Bronchial epithelial cell (primary cell): ENCODE measurements around the gene LBHD2. TPM values are rescaled to one million over a fixed set of nuclear protein-coding genes. Genes with fewer than 3 reads are reported as not detected.

ENCODE experiments used
- DNase-seq: peaks from one replicate; pipeline ENCODE4 v3.0.0-alpha.2; 2010; ENCODE audit warnings: low read depth
- FAIRE-seq: peaks from 2 replicates; lab custom pipeline; 2011; peaks lifted over from hg19 to GRCh38; lab: Jason Lieb, UNC
- H3K27me3 ChIP-seq: 2 replicates; pipeline ENCODE4 v1.5.1; 2011; ENCODE audit warnings: low read length; ENCODE audit not compliant: control insufficient read depth, insufficient read depth
- H3K36me3 ChIP-seq: 2 replicates; pipeline ENCODE4 v1.5.1; 2011; ENCODE audit warnings: low read length; ENCODE audit not compliant: control insufficient read depth, insufficient read depth
- H3K4me3 ChIP-seq: 2 replicates; pipeline ENCODE4 v1.5.1; 2011; ENCODE audit warnings: mild to moderate bottlenecking, low read depth, low read length, control low read depth
- total RNA-seq: library from RNA; depleted of rRNA; stranded (reverse); fragments of >200 nt; gene quantifications from 2 replicates; pipeline ENCODE4 v1.2.1, GENCODE V29; 2014
- TF ChIP-seq, protein P1 (sequence below): IDR thresholded peaks from 2 replicates; pipeline ENCODE4 v1.5.1; 2011; ENCODE audit warnings: mild to moderate bottlenecking, moderate library complexity, low read length, control low read depth, inconsistent platforms; ENCODE audit not compliant: insufficient read depth, severe bottlenecking

LBHD2 gene
- total RNA-seq, 1 donor from 2014 or later, result not detected

DNA sequence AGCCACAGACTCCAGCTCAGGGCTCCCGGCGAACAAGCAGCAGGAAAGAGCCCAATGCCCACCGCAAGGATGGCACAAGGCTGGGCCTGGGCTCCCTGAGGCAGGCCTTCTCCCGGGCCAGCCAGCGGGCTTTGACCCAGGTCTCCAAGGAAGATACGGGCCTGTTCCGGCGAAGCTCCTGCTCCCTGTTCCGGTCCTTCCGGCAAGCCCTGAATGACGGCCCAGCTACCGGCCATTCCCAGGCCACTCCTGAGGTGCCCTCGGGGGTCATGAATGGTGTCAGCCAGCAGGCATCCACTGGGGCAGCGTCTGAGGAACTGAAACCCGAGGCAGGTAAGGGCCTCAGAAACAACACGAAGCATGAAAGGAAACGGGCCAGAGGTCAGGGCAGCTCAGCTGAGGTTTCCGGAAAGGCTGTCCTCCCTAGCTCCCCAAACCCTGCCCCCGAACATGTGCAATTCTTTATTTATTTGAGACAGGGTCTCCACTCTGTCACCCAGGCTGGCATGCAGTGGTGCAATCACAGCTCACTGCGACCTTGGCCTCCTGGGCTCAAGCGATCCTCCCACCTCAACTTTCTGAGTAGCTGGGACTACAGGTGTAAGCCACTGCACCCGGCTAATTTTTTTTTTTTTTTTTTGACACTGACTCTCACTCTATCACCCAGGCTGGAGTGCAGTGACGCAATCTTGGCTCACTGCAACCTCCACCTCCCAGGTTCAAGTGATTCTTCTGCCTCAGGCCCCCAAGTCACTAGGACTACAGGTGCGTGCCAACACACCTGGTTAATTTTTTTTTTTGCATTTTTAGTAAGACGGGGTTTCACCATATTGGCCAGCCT is 16.5 kb downstream of the LBHD2 start:
- FAIRE-seq, result no peak
- Histone ChIP-seq H3K36me3 (no peaks in the 10 kb centered on the region), H3K27me3 (peaks cover 34% of the 10 kb centered on the region), H3K4me3 (no peak overlapping the region)
- TF ChIP-seq, protein P1, sequence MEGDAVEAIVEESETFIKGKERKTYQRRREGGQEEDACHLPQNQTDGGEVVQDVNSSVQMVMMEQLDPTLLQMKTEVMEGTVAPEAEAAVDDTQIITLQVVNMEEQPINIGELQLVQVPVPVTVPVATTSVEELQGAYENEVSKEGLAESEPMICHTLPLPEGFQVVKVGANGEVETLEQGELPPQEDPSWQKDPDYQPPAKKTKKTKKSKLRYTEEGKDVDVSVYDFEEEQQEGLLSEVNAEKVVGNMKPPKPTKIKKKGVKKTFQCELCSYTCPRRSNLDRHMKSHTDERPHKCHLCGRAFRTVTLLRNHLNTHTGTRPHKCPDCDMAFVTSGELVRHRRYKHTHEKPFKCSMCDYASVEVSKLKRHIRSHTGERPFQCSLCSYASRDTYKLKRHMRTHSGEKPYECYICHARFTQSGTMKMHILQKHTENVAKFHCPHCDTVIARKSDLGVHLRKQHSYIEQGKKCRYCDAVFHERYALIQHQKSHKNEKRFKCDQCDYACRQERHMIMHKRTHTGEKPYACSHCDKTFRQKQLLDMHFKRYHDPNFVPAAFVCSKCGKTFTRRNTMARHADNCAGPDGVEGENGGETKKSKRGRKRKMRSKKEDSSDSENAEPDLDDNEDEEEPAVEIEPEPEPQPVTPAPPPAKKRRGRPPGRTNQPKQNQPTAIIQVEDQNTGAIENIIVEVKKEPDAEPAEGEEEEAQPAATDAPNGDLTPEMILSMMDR, result no peak
- no peak for DNase-seq

DNA sequence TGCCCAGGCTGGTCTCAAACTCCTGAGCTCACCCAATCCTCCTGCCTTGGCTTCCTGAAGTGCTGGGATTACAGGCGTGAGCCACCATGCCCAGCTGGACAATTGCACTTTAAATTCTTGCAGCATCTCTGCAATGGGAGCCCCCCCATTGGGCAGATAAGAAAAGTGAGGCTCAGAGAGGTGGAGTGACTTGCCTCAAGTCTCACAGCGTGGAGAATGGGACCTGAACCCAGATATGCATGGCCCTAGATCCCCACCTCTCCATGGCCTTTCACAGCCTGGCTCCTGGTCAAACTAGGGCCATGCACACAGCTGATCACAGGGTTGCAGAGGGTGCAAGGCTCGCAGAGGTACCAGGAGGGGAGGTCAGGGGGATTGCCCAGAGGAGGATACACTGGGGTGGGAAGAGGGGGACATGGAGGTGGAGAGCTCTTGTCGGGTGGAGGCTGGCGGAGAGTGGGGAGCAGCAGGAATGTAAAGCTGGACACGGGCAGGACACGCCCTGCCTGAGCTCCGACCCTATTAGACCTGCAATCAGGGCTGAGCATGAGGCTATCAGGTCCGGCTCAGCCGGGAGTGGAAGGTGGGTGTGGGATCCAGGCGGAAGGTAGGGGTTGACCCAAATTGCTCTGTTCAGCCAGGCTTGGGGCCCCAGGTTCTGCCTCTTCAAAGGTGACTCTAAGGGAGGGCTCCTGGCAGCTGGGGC is 17.4 kb downstream of the LBHD2 start:
- Histone ChIP-seq H3K36me3 (no peaks in the 10 kb centered on the region), H3K4me3 (no peak overlapping the region), H3K27me3 (peaks cover 35% of the 10 kb centered on the region)
- FAIRE-seq (no peak), DNase-seq (no peak)
- TF ChIP-seq, protein P1, result no peak

DNA sequence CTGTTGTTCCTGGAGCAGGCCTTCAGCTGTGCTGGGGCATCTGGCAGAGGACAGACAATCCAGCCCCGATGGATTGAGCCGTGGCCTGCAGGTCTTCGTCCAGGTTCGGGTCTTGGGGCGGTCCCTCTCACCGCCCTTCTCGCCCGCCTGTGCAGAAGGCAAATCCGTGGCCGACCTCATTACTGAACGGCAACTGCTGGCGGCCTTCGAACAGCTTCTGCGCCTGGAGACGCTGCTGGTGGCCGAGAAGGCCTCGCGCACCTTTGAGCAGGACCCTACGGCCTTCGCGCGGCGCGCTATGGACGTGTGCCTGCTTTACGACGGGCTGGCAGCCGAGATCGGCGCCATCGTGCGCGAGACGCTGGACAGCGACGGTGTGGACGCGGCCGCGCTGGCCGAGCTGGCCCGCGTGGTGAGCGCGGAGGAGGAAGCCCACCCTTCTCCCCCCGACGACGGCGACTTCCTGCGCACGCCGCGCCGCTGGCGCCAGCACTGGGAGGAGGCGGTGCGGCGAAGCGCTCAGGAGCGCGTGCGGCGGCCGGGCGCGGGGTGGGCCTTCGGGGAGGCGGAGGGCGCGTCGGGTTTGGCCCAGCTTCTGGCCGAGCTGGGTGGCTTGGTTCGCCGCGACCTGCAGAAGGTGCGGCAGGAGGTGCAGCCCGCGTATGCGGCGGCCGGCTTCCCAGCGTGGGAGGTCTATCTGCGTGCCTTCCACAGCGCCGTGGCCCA is 18.1 kb downstream of the LBHD2 start:
- Histone ChIP-seq H3K36me3 (no peaks in the 10 kb centered on the region), H3K27me3 (peaks cover 34% of the 10 kb centered on the region), H3K4me3 (no peak overlapping the region)
- TF ChIP-seq, protein P1, result no peak
- FAIRE-seq (no peak), DNase-seq (no peak)

DNA sequence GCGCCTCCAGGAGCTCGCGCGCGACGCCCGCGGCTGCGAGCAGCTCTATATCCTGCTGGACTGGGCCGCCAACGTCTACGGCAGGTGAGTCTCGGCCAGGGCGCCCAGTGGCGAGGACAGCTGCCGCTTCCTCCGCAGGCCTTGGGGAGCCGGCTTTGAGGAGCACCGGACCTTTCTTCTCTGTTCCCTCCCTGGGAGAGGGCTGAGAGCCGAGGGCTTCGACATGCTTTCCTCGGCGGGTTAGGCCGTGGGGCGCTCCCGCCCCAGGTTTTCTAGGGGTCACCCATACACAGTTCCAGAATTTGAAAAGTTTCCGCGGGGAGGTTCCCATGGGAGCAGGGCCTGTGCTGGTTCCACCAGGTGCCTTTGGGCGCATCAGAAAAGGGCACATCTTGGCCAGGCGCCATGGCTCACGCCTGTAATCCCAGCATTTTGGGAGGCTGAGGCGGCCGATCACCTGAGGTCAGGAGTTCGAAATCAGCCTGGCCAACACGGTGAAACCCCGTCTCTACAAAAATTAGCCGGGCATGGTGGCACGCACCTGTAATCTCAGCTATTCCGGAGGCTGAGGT is 18.8 kb downstream of the LBHD2 start:
- Histone ChIP-seq H3K27me3 (peaks cover 34% of the 10 kb centered on the region), H3K36me3 (no peaks in the 10 kb centered on the region), H3K4me3 (no peak overlapping the region)
- FAIRE-seq (no peak), DNase-seq (no peak)
- TF ChIP-seq, protein P1, result no peak

DNA sequence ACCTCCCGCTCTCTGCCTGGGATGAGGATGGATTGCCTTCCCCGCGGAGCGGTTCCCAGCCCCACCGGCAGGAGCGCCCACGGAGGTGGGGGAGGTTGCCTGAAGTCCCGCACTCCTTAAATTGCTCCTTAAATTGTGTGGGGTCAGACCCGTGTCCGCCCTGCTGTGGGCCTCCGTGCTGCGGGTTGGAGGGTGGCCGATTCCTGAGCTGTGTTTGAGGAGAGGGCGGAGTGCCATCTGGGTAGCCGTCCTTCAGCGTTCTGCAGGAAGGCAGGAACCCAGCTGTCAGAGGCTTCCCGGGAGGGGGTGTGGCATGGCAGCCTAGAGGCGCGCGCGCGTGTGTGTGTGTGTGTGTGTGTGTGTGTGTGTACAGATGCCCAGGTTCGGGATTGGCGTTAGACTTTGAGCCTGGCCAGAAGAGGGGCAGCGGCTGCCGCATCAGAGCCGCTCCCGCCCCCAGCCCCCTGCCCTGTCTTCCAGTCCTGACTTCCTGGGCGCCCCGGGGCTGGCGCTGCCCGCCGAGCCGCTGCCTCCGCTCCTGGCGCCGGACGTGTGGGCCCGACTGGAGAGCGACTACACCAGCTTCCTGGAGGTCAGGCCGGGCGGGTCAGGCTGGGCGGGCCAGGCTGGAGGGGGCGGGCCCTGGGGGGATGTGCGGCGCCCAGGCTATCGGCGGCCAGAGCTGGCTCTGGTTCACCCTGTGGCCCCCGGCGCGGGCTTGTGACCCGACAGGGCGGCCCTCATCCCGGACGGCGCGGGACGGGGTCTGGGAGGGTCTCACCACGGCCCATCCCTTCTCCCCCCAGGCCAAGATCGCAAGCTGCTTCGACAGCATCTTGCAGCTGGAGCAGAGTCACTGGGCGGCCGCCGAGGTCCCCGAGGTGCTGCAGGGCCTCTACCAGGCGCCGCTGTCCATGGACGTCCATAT is 19.7 kb downstream of the LBHD2 start:
- FAIRE-seq (no peak), DNase-seq (peak; percentile 27)
- Histone ChIP-seq H3K4me3 (no peak overlapping the region), H3K36me3 (no peaks in the 10 kb centered on the region), H3K27me3 (peaks cover 32% of the 10 kb centered on the region)
- TF ChIP-seq, protein P1, result peak; percentile 46
